Amniotic epithelial cell (primary cell): ENCODE data around the gene DNMT3L.

Experiments used
- DNase-seq: peaks from one replicate; pipeline ENCODE4 v3.0.0-alpha.2; 2010; ENCODE audit warnings: low read depth

Gene DNMT3L

GRCh38 chr21:44279354-44280260 lies 17.9 kb upstream of the DNMT3L start:
- no peak for DNase-seq

- DNase-seq = no peak
Observed at GRCh38 chr21:44275041-44275440, 13.3 kb upstream of the DNMT3L start.

- no peak for DNase-seq
Observed at GRCh38 chr21:44273046-44273445, 11.3 kb upstream of the DNMT3L start.

- DNase-seq = no peak
Observed at GRCh38 chr21:44272284-44272858, 10.7 kb upstream of the DNMT3L start.

- no peak for DNase-seq
Observed at GRCh38 chr21:44271558-44272283, 10.0 kb upstream of the DNMT3L start.

GRCh38 chr21:44269090-44269489 lies 7.4 kb upstream of the DNMT3L start:
- no peak for DNase-seq

GRCh38 chr21:44267655-44268142 lies 6.0 kb upstream of the DNMT3L start:
- peak; percentile 6 for DNase-seq

- no peak for DNase-seq
Observed at GRCh38 chr21:44265734-44266270, 4.1 kb upstream of the DNMT3L start.

GRCh38 chr21:44263768-44264167 lies 2.1 kb upstream of the DNMT3L start:
- DNase-seq = no peak

GRCh38 chr21:44263221-44263760 lies 1.6 kb upstream of the DNMT3L start:
- no peak for DNase-seq

GRCh38 chr21:44262338-44263056 lies 800 bp upstream of the DNMT3L start:
- no peak for DNase-seq

- no peak for DNase-seq
Observed at GRCh38 chr21:44260791-44261631, 686 bp downstream of the DNMT3L start.

- DNase-seq = no peak
Observed at GRCh38 chr21:44260066-44260465, 1.6 kb downstream of the DNMT3L start.

- DNase-seq = no peak
Observed at GRCh38 chr21:44259082-44259705, 2.5 kb downstream of the DNMT3L start.

GRCh38 chr21:44258056-44258725 lies 3.5 kb downstream of the DNMT3L start:
- DNase-seq = no peak

GRCh38 chr21:44255511-44255981 lies 6.2 kb downstream of the DNMT3L start:
- DNase-seq = peak; percentile 21

GRCh38 chr21:44253832-44254710 lies 7.6 kb downstream of the DNMT3L start:
- DNase-seq = no peak
